Measurements from ENCODE around the gene TPM3. TPM values are rescaled to one million over a fixed set of nuclear protein-coding genes. Genes with fewer than 3 reads are reported as not detected.

TPM3 gene
- total RNA-seq, 4 donors from 2014 or later = 130 to 263 (median 199) TPM

DNA sequence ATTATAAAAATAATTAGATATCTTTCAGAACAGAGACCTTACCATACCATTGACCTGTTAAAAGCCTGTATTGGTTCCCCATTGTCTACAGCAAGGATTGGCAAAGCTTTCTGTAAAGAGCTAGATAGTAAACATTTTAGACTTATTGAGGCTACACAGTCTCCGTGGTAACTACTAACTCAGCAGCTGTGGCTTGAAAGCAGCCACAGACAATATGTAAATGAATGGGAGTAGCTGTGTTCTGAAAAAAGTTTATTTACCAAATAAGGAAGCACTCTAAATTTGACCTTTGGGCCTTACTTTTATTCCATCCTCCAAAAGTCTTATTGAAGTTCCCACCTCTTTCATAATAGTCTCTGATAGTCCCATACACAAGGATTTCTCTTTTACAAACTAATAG, 76.7 kb downstream of the TPM3 start:
- DNase-seq = no peak
- intact Hi-C loops (cut with DNase I; ENCODE audit: low total_unique reads) = no loop called here
- H3K4me1 ChIP-seq = no peaks in the 10 kb centered on the region
- H3K9me3 ChIP-seq = no peaks in the 10 kb centered on the region
- H3K4me3 ChIP-seq = no peak overlapping the region
- TF ChIP-seq, protein P1, sequence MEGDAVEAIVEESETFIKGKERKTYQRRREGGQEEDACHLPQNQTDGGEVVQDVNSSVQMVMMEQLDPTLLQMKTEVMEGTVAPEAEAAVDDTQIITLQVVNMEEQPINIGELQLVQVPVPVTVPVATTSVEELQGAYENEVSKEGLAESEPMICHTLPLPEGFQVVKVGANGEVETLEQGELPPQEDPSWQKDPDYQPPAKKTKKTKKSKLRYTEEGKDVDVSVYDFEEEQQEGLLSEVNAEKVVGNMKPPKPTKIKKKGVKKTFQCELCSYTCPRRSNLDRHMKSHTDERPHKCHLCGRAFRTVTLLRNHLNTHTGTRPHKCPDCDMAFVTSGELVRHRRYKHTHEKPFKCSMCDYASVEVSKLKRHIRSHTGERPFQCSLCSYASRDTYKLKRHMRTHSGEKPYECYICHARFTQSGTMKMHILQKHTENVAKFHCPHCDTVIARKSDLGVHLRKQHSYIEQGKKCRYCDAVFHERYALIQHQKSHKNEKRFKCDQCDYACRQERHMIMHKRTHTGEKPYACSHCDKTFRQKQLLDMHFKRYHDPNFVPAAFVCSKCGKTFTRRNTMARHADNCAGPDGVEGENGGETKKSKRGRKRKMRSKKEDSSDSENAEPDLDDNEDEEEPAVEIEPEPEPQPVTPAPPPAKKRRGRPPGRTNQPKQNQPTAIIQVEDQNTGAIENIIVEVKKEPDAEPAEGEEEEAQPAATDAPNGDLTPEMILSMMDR (IDR thresholded peaks at IDR 0.05) = no peak
- no peak for TF ChIP-seq POLR2A (IDR thresholded peaks at IDR 0.05)
- no peaks in the 10 kb centered on the region for H3K27me3 ChIP-seq
- no peak overlapping the region for H3K27ac ChIP-seq
- H3K36me3 ChIP-seq = no peaks in the 10 kb centered on the region

MicroRNA genes within 50 kb of the gene (microRNA counts, 767-probe panel; counts per million panel counts)
- 0 counts per million in 2 donors for microRNA hsa-miR-190b

Small RNA genes within 50 kb of the gene (microRNA-seq; reads per million reads assigned to microRNA genes)
- 8.3 reads per million, percentile 16 among the genes with 10 or more reads in this experiment for gene MIR190B (ENCODE audit: borderline microRNAs expressed, borderline replicate concordance)

Small RNA genes within 50 kb of the gene (small RNA-seq; reads per million reads assigned to genes)
- gene MIR190B = not detected

Other genes starting within 250 kb of the TPM3 start
- 10 to 100 TPM in 3 of 4 donors, 1 to 10 TPM in 1; 5.6 to 94.9 (median 30.1) TPM for gene DENND4B, start 245.4 kb downstream of the TPM3 start, total RNA-seq
- gene CRTC2, start 233.5 kb downstream of the TPM3 start, total RNA-seq = 10 to 100 TPM in 2 of 4 donors, 1 to 10 TPM in 2; 5.9 to 57.2 (median 15.5) TPM
- gene SLC39A1, start 228.6 kb downstream of the TPM3 start, total RNA-seq = 10 to 100 TPM; 66.3 to 96.2 (median 83.6) TPM
- gene CREB3L4, start 224.2 kb downstream of the TPM3 start, total RNA-seq = 10 to 100 TPM in 3 of 4 donors, 1 to 10 TPM in 1; 1.8 to 16.1 (median 13.0) TPM
- gene JTB, start 214.4 kb downstream of the TPM3 start, total RNA-seq = 100 to 1,000 TPM in 3 of 4 donors, 10 to 100 TPM in 1; 91.1 to 253 (median 175) TPM
- 100 to 1,000 TPM in 1 of 4 donors, 10 to 100 TPM in 3; 16.9 to 120 (median 33.2) TPM for gene RAB13, start 205.8 kb downstream of the TPM3 start, total RNA-seq
- gene RPS27, start 201.3 kb downstream of the TPM3 start, total RNA-seq = 1,000 to 10,000 TPM in 3 of 4 donors, 100 to 1,000 TPM in 1; 826 to 6,388 (median 2,664) TPM
- gene NUP210L, start 37.0 kb downstream of the TPM3 start, total RNA-seq = under 1 TPM in 2 of 4 donors, not detected in 2; 0.09 to 0.21 TPM
- gene CFAP141, start 14.2 kb upstream of the TPM3 start, total RNA-seq = not detected
- gene UBAP2L, start 28.9 kb upstream of the TPM3 start, total RNA-seq = 100 to 1,000 TPM in 1 of 4 donors, 10 to 100 TPM in 3; 11.5 to 161 (median 52.0) TPM
- gene HAX1, start 80.5 kb upstream of the TPM3 start, total RNA-seq = 10 to 100 TPM; 50.5 to 78.8 (median 69.4) TPM
- not detected for gene AQP10, start 129.0 kb upstream of the TPM3 start, total RNA-seq
- 100 to 1,000 TPM in 2 of 4 donors, 10 to 100 TPM in 2; 75.9 to 150 (median 102) TPM for gene ATP8B2, start 133.4 kb upstream of the TPM3 start, total RNA-seq
- gene IL6R, start 213.2 kb upstream of the TPM3 start, total RNA-seq = 10 to 100 TPM in 3 of 4 donors, 1 to 10 TPM in 1; 9.7 to 28.2 (median 17.1) TPM